GM18867 (cell line): ENCODE results near the gene CTDSP1.

Source experiments
- ATAC-seq: cut with Tn5 transposase; IDR thresholded peaks from one replicate; pipeline ENCODE4 v1.9.1; 2021; ENCODE audit warnings: mild to moderate bottlenecking, moderate library complexity; ENCODE audit not compliant: unreplicated experiment

The CTDSP1 gene

GRCh38 chr2:218422403-218423086 lies 22.9 kb downstream of the CTDSP1 start:
- no peak for ATAC-seq

- no peak for ATAC-seq
Observed at GRCh38 chr2:218423584-218423983, 23.9 kb downstream of the CTDSP1 start.

- no peak for ATAC-seq
Observed at GRCh38 chr2:218425531-218425930, 25.9 kb downstream of the CTDSP1 start.

- no peak for ATAC-seq
Observed at GRCh38 chr2:218427741-218428140, 28.1 kb downstream of the CTDSP1 start.

DNA sequence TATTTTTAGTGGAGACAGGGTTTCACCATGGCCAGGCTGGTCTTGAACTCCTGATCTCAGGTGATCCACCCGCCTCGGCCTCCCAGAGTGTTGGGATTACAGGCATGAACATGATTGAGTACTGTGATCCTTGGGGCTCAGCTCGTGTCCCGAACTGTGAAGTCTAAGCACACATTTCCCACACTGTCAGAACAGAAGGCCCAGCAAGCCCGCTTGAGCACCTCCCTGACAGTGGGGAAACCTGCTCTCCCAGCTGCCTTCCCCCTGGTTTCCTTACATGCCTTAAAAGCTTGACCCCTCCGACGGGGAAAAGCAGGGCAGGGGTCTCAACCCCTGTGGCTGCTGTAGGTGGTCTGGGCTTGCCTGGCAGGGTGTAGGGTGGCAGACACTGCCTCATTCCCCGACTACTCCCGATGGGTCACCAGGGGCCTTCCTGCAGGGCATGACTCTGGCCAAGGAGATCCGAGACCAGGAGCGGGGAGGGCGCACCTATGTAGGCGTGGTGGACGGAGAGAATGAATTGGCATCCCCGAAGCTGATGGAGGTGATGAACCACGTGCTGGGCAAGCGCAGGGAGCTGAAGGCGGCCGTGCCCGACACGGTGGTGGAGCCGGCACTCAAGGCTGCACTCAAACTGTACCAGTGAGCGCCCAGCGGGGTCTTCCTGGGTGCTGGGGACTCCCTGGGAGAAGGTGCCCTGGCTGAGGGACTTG lies 29.3 kb downstream of the CTDSP1 start:
- ATAC-seq: no peak

DNA sequence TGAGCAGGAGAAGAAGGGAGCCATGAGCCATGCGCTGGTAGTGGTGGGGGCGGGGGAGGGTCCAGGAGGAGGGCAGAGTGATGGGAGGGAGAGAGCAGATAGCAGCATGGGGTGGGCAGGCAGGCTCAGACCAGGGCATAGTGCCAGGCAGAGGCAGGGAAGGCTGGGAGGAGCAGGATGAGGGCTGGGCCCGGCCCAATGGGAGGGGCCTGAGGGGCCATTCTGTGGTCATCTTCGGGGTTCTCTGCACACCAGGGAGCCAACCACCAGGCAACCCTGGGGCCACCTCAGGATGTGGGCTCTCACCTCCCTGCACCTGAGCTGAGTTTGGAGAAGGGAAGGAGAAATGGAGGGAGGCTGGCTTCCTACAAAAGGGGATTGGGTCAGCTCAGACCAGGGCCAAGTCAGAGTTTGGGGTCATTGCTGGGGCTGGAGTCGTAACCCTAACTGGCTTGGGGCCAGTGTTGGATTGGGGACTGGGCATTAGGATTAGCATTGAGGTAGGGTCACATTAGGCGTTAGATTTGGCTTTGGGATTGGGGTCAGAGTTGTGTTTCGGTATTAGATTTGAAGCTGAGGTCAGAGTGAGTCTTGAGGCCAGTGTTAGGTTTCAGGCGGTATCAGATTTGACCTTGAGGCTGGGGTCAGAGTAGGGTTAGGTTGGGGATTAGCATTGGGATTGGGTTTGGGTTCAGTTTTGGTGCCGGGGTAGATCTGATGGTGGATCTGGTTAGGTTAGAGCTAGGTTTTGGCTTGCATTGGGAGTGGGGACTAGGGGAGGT lies 30.4 kb downstream of the CTDSP1 start:
- ATAC-seq: no peak

GRCh38 chr2:218430721-218431120 lies 31.1 kb downstream of the CTDSP1 start:
- no peak for ATAC-seq

DNA sequence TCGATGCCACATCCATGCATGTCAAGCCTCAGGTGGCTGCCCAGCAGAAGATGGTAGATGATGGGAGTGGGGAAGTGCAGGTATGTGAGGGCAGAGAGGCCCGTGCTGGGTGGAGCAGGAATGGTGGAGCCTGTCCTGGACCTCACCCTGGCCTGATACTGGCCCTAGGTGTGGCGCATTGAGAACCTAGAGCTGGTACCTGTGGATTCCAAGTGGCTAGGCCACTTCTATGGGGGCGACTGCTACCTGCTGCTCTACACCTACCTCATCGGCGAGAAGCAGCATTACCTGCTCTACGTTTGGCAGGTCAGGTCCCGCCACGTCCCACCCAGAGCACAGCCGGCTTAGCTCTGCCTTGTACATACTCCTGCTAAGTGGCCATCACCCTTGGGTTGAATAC lies 32.2 kb downstream of the CTDSP1 start:
- no peak for ATAC-seq

DNA sequence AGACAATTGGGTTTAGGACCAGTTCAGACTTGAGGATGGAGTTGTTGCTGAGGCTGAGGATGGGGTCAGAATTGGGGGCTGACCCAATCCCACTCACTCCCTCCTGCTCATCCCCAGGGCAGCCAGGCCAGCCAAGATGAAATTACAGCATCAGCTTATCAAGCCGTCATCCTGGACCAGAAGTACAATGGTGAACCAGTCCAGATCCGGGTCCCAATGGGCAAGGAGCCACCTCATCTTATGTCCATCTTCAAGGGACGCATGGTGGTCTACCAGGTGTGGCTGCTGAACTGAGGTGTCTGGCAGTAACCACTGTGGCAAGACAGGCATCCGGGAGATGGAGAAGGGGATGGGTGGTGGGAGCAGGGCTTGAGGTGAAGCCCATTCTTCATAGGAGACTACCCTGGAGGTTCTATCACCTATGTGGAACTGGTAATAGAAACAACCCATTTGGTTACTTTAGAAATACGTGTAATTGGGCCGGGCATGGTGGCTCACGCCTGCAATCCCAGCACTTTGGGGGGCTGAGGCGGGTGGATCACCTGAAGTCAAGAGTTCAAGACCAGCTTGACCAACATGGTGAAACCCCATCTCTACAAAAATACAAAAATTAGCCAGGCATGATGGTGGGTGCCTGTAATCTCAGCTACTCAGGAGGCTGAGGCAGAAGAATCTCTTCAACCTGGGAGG lies 33.2 kb downstream of the CTDSP1 start:
- no peak for ATAC-seq

GRCh38 chr2:218434456-218434855 lies 34.8 kb downstream of the CTDSP1 start:
- ATAC-seq: no peak

- no peak for ATAC-seq
Observed at GRCh38 chr2:218435003-218435982, 35.6 kb downstream of the CTDSP1 start.

DNA sequence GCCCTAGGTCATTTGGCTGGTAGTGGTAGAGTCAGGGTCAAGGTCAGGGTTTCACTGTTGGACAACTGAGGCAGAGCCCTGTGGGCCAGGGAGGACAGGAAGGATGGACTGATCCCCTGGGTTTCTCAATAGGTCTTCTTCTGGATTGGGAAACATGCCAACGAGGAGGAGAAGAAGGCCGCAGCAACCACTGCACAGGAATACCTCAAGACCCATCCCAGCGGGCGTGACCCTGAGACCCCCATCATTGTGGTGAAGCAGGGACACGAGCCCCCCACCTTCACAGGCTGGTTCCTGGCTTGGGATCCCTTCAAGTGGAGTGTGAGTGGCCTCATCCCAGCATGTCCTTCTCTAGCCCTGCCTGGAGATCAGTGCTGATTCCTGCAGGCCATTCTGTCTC lies 37.3 kb downstream of the CTDSP1 start:
- no peak for ATAC-seq

GRCh38 chr2:218437969-218438368 lies 38.3 kb downstream of the CTDSP1 start:
- ATAC-seq: no peak

- ATAC-seq: no peak
Observed at GRCh38 chr2:218438596-218438995, 38.9 kb downstream of the CTDSP1 start.

DNA sequence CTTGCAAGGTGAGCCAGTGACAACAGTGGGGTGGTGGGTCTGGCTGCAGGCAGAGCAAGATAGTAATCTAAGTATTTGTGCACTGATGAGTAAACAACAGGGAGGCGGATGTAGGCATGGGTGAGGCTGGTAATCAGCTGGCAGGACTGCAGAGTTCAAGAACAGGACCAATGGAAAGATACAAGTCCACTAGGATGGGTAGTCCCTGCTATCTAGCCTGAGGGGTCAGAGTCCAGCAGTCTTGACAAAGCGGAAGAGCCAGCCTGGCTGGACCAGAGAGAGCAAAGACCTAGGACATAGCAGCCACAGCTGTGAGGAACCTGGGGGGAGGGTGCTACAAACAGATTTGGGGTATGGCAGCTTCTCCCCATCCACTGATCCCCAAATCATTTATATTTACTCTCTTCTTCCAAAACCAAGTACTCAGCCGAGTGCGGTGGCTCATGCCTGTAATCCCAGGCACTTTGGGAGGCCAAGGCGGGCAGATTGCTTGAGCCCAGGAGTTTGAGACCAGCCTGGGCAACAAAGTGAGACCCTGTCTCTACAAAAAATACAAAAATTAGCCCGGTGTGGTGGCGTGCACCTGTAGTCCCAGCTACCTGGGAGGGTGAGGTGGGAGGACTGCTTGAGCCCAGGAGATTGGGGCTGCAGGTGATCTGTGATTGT lies 45.2 kb downstream of the CTDSP1 start:
- ATAC-seq: no peak

DNA sequence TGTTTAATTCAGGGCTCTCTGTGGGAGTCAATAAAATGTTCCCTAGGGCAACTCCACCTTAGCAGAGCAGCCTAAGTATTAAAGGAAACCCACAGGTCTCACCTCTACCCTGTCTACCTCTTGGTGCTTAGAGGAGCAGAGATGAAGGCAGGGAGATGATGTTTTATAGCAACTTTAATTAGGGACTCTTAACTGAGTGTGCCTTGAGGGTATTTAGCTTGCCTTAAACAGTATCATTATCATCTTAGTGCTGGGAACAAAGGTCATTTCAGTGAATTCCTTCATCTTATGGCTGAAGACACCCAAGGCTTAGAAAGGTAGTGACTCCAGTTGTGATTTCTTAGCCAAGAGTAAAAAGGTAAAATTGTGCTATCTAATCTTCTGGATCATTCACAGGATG lies 45.9 kb downstream of the CTDSP1 start:
- ATAC-seq: no peak

GRCh38 chr2:218446547-218446946 lies 46.9 kb downstream of the CTDSP1 start:
- ATAC-seq: no peak

DNA sequence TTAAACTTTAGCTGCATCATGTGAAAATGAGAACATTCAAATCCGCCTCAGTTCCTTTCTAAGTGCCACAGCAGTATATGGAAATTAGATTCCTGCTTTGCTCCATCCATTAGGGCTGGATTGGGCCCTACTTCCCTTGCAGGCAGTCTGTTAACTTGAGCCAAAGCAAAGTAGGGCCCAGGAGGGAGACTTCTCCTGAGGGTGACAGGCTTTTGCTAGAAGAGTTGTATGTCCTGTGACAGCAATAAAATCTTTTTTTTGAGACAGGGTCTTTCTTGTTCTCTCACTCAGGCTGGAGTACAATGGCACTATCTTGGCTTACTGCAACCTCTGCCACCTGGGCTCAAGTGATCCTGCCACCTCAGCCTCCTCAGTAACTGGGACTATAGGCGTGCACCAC lies 47.4 kb downstream of the CTDSP1 start:
- ATAC-seq: no peak

DNA sequence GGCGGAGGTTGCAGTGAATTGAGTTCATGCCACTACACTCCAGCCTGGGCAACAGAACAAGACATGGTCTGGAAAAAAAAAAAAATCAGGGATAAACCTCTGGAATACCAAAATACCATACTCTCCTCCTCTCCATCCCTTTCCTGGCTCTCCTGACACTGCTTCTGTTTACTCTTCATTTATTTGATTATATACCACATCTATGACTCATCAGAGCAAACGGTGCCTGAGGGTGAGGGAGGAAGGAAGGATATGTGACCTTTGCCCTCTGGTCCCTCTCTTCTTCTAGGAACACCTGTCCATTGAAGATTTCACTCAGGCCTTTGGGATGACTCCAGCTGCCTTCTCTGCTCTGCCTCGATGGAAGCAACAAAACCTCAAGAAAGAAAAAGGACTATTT lies 49.3 kb downstream of the CTDSP1 start:
- ATAC-seq: no peak

- no peak for ATAC-seq
Observed at GRCh38 chr2:218452079-218452478, 52.4 kb downstream of the CTDSP1 start.
